A673 (cell line): ENCODE results near the gene HMCES.

ENCODE experiments used
- CTCF ChIP-seq: fragments of 300-800, 200-600 bp; sonication (generic); conservative IDR thresholded peaks from 2 replicates; pipeline ENCODE4 v1.5.1; 2017; ENCODE audit warnings: low read depth, mild to moderate bottlenecking, antibody characterized with exemption, low read length, moderate library complexity, mixed read lengths
- EZH2 ChIP-seq: fragments of 200-600 bp; sonication (generic); IDR thresholded peaks from 2 replicates; pipeline ENCODE4 v1.6.1; 2017; ENCODE audit warnings: borderline replicate concordance, low read depth, mild to moderate bottlenecking, mixed read lengths, antibody characterized with exemption, low read length; ENCODE audit not compliant: poor library complexity, severe bottlenecking

- TF ChIP-seq CTCF = no peak
- no peak for TF ChIP-seq EZH2
These were observed 30.2 kb upstream of the HMCES start for GRCh38 chr3:129248286-129248979.
